ENCODE measurements around the gene SLA2.

GRCh38 chr20:36682311-36682710 lies 36.3 kb upstream of the SLA2 start:
- no peak for TF ChIP-seq POLR2AphosphoS5 (IDR thresholded peaks at IDR 0.05; ENCODE audit: borderline replicate concordance, low read depth, low read length)
- TF ChIP-seq EZH2 (IDR thresholded peaks at IDR 0.05), result no peak
